B cell (primary cell): ENCODE data around the gene IFNE.

ENCODE experiments used
- CTCF ChIP-seq: fragments of 200-600 bp; IDR thresholded peaks from one replicate; pipeline ENCODE4 v1.8.0; 2022; ENCODE audit warnings: antibody characterized with exemption, mild to moderate bottlenecking
- EZH2 ChIP-seq: IDR thresholded peaks from 2 replicates; pipeline ENCODE4 v1.6.1; 2012; ENCODE audit warnings: borderline replicate concordance, low read depth, mild to moderate bottlenecking, moderate library complexity, low read length; ENCODE audit not compliant: insufficient read depth, poor library complexity, severe bottlenecking

GRCh38 chr9:21513431-21513830 is 31.3 kb upstream of the IFNE start:
- TF ChIP-seq CTCF (no peak), EZH2 (no peak)
